ENCODE measurements around the gene ACSS1. TPM values are rescaled to one million over a fixed set of nuclear protein-coding genes. Genes with fewer than 3 reads are reported as not detected.

Gene ACSS1
- total and polyA plus RNA-seq, 8 donors: 26.6 to 44.3 (median 42.3) TPM

GRCh38 chr20:25050082-25050481 is 7.9 kb downstream of the ACSS1 start:
- H3K4me3 ChIP-seq: no peak overlapping the region
- no peak for TF ChIP-seq CTCF (IDR thresholded peaks at IDR 0.05)
- peaks cover 0 to 17% of the 10 kb centered on the region in 2 donors for H3K36me3 ChIP-seq
- ATAC-seq (no peak), DNase-seq (no peak)
- no peaks in the 10 kb centered on the region for H3K27me3 ChIP-seq
- intact Hi-C loops (cut with DNase I): no loop called here
- no peaks in the 10 kb centered on the region for H3K9me3 ChIP-seq
- peaks cover 34 to 66% of the 10 kb centered on the region in 2 donors for H3K4me1 ChIP-seq
- H3K27ac ChIP-seq: no peak overlapping the region

GRCh38 chr20:25049261-25050060 is 8.5 kb downstream of the ACSS1 start:
- TF ChIP-seq CTCF (IDR thresholded peaks at IDR 0.05): no peak
- peaks cover 31 to 64% of the 10 kb centered on the region in 2 donors for H3K4me1 ChIP-seq
- DNase-seq (peak in 1 of 4 donors; percentile 31), ATAC-seq (no peak)
- H3K27ac ChIP-seq: no peak overlapping the region
- no peaks in the 10 kb centered on the region for H3K9me3 ChIP-seq
- H3K27me3 ChIP-seq: no peaks in the 10 kb centered on the region
- no peak overlapping the region for H3K4me3 ChIP-seq
- intact Hi-C loops (cut with DNase I): no loop called here
- peaks cover 0 to 17% of the 10 kb centered on the region in 2 donors for H3K36me3 ChIP-seq

GRCh38 chr20:25048519-25048952 is 9.4 kb downstream of the ACSS1 start:
- ATAC-seq: peak; percentile 49
- Histone ChIP-seq H3K36me3 (peaks cover 0 to 17% of the 10 kb centered on the region in 2 donors), H3K4me3 (no peak overlapping the region), H3K4me1 (peaks cover 22 to 62% of the 10 kb centered on the region in 2 donors), H3K27ac (no peak overlapping the region), H3K27me3 (no peaks in the 10 kb centered on the region), H3K9me3 (no peaks in the 10 kb centered on the region)
- no peak for TF ChIP-seq CTCF (IDR thresholded peaks at IDR 0.05)
- intact Hi-C loops (cut with DNase I): no loop called here
- DNase-seq: peak in 1 of 4 donors; percentile 41

- DNase-seq (peak in 1 of 4 donors; percentile 53), ATAC-seq (peak; percentile 47)
- no peaks in the 10 kb centered on the region for H3K9me3 ChIP-seq
- no peak for TF ChIP-seq CTCF (IDR thresholded peaks at IDR 0.05)
- H3K27me3 ChIP-seq: no peaks in the 10 kb centered on the region
- H3K27ac ChIP-seq: no peak overlapping the region
- H3K4me3 ChIP-seq: no peak overlapping the region
- intact Hi-C loops (cut with DNase I): no loop called here
- peaks cover 0 to 17% of the 10 kb centered on the region in 2 donors for H3K36me3 ChIP-seq
- peaks cover 23 to 62% of the 10 kb centered on the region in 2 donors for H3K4me1 ChIP-seq
Measured at GRCh38 chr20:25047766-25048165, 10.2 kb downstream of the ACSS1 start.
